GM18499 (cell line): Measurements from ENCODE around the gene OR2Z1.
"Not testable (repeated sequence)": the region's sequence is repeated elsewhere in the genome, so short reads cannot be mapped to it uniquely, and the experiment has no call there.

Experiments used
- ATAC-seq: cut with Tn5 transposase; IDR thresholded peaks from one replicate; pipeline ENCODE4 v1.9.1; 2021; ENCODE audit warnings: moderate number of reproducible peaks; ENCODE audit not compliant: insufficient read depth, unreplicated experiment

OR2Z1 gene

DNA sequence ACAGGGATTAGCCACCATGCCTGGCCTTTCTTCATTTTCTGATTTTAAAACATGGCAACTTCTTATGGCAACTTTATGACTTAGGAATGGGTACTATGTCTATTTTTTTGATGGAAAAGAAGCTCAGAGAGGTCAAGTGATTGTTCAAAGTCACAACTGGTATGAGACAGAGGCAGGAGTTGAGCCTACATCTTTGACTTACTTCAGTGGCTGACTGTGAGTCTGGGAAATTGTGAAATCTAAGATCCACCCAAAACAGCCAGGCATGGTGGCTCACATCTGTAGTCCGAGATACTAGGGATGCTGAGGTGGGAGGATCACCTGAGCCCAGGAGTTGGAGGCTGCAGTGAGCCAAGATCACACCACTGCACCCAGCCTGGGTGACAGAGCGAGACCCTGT lies 20.5 kb upstream of the OR2Z1 start:
- ATAC-seq: no peak

DNA sequence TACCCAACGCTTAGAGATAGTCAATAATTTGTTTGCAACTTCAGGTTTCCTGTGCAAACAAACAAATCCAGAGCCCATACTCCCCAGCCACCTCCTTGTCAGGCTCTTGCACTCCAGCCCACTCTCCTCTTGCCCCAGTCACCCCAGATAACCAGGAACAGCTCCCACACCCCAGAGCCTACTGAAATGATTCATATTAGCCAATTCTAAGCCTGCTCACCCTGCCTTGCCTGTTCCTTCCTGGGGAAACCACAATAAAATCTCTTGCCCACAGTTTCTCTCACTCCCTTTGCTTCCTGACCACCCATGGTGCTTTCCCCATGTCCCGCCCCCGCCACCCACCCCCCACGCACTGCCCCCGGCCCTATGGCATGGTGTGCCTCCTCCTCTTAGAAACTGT lies 19.1 kb upstream of the OR2Z1 start:
- ATAC-seq: no peak

GRCh38 chr19:8703223-8703622 lies 18.2 kb upstream of the OR2Z1 start:
- ATAC-seq: no peak

DNA sequence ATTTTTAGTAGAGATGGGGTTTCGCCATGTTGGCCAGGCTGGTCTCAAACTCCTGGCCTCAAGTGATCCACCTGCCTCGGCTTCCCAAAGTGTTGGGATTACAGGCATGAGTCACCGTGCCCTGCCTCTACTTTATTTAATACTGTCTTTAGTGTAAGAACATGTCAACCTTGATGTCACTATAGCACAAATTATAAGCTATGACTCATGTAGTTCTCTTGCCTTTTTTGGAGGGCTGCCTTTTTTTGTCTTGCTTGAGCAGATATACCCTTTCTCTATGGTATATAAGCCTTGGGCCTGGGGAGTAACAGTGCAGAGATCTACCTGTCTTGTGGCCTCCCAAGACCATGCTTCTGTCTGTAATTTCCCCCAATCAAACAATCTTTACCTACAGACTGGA lies 16.1 kb upstream of the OR2Z1 start:
- not testable (repeated sequence) for ATAC-seq

DNA sequence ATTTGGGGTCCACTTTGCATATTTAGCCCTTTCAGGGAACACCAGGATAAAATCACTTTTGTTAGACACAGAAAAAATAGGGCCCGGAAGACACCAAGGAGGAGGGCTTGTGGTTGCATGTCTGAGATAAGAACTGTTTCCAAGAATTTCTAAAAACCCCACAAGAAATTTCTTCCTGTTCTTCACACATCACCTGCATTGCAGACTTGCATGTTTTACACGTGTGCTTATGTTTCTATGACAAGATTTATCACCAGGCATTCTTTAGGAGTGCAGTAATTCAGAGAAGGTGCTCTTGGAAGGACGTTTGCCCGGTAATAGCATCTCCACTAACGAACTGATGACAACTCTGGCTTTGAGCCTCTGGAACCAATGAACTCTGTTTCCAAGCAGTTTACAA lies 15.7 kb upstream of the OR2Z1 start:
- ATAC-seq: no peak

- ATAC-seq: not testable (repeated sequence)
Observed at GRCh38 chr19:8710337-8710736, 11.1 kb upstream of the OR2Z1 start.

- no peak for ATAC-seq
Observed at GRCh38 chr19:8722032-8722431, 598 bp downstream of the OR2Z1 start.

DNA sequence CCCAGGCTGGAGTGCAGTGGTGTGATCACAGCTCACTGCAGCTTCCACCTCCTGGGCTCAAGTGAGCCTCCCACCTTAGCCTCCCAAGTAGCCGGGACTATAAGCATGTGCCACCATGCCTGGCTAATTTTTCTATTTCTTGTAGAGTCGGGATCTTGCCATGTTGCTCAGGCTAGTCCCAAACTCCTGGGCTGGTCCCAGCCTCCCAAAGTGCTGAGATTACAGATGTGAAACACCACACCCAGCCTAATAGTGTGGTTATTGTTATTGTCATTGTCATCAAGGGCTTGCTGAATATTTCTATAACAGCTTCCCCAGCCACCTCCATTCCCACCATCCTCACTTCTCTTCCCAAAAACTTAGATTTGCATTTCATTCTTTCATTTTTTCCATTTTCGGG lies 2.8 kb downstream of the OR2Z1 start:
- ATAC-seq: no peak

GRCh38 chr19:8731428-8732169 lies 10.2 kb downstream of the OR2Z1 start:
- ATAC-seq: no peak

DNA sequence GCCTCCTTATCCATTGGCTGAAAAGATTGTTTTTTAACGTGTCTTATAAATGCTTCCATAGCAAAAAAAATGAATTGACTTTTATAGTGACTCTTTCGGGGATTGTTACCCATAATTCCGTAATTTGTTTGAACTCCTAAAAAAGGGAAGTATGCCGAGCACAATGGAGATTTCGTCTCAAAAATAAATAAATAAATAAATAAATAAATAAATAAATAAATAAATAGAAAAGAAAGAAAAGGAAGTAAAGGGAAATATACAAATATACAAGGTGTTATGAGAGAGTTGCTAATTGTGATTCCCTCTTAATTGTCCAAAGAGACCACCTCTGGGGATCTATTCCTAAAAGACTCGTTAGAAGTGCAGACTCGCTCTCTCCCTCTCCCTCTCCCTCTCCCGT lies 16.9 kb downstream of the OR2Z1 start:
- no peak for ATAC-seq

- not testable (repeated sequence) for ATAC-seq
Observed at GRCh38 chr19:8739291-8740065, 18.0 kb downstream of the OR2Z1 start.

GRCh38 chr19:8767257-8767656 lies 45.8 kb downstream of the OR2Z1 start:
- not testable (repeated sequence) for ATAC-seq

GRCh38 chr19:8769265-8769664 lies 47.8 kb downstream of the OR2Z1 start:
- ATAC-seq: not testable (repeated sequence)

- not testable (repeated sequence) for ATAC-seq
Observed at GRCh38 chr19:8773587-8773986, 52.2 kb downstream of the OR2Z1 start.
